Measurements from ENCODE around the gene ADD2. TPM values are rescaled to one million over a fixed set of nuclear protein-coding genes. Genes with fewer than 3 reads are reported as not detected.

The ADD2 gene
- total RNA-seq, 2 donors from 2014 or later, result 14.8 to 53.0 TPM

DNA sequence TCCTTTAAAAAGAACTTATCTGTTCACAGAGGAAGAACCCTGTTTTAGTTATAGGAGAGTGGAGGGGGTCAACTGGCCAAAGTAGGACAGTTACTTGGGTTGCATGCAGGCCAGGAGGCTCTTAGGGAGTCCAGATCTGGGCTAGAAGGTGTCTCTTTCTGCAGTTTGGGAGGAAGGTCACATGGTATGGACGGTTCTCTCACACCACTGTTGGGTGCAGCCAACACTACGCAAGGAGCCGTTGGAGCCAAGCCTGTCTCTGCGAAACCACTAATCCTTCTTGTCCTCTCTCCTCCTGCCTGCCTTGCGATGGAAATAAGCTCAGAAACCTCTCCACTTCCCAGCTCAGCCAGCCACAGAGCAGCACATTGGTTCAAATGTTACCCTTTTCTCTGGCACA lies 108.4 kb downstream of the ADD2 start:
- Mint-ChIP-seq H3K9me3 (no peaks in the 10 kb centered on the region), H3K4me1 (peaks cover 3% of the 10 kb centered on the region), H3K4me3 (no peak overlapping the region), H3K27me3 (ENCODE audit: insufficient read depth) (peaks cover 24% of the 10 kb centered on the region), H3K27ac (no peak overlapping the region), H3K36me3 (ENCODE audit: low read depth) (peaks cover 4% of the 10 kb centered on the region)
- H3K9me3 ChIP-seq (ENCODE audit: control insufficient read depth, low read length), result no peaks in the 10 kb centered on the region
- WGBS, 2 experiments (ENCODE audit: insufficient coverage in 1 of 2, insufficient read length in 1 of 2), result 88 to 89% methylated on average over 2 to 5 of the region's 5 CpGs
- TF ChIP-seq, protein P1, sequence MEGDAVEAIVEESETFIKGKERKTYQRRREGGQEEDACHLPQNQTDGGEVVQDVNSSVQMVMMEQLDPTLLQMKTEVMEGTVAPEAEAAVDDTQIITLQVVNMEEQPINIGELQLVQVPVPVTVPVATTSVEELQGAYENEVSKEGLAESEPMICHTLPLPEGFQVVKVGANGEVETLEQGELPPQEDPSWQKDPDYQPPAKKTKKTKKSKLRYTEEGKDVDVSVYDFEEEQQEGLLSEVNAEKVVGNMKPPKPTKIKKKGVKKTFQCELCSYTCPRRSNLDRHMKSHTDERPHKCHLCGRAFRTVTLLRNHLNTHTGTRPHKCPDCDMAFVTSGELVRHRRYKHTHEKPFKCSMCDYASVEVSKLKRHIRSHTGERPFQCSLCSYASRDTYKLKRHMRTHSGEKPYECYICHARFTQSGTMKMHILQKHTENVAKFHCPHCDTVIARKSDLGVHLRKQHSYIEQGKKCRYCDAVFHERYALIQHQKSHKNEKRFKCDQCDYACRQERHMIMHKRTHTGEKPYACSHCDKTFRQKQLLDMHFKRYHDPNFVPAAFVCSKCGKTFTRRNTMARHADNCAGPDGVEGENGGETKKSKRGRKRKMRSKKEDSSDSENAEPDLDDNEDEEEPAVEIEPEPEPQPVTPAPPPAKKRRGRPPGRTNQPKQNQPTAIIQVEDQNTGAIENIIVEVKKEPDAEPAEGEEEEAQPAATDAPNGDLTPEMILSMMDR (conservative IDR thresholded peaks at IDR 0.05), result no peak
- no peaks in the 10 kb centered on the region for H3K36me3 ChIP-seq (ENCODE audit: control insufficient read depth, insufficient read depth, low read length)
- DNase-seq, result peak; percentile 42
- H3K27ac ChIP-seq (ENCODE audit: low read depth, low read length), result no peak overlapping the region
- no peaks in the 10 kb centered on the region for H3K4me1 ChIP-seq (ENCODE audit: control insufficient read depth, insufficient read depth, low read length)
- H3K9ac ChIP-seq (ENCODE audit: extremely low read depth, low read length, poor library complexity, severe bottlenecking), result no peak overlapping the region
- peaks cover 2% of the 10 kb centered on the region for H3K27me3 ChIP-seq (ENCODE audit: control insufficient read depth, insufficient read depth, low read length, poor library complexity, severe bottlenecking)
- H3K4me3 ChIP-seq (ENCODE audit: low read length), result no peak overlapping the region

DNA sequence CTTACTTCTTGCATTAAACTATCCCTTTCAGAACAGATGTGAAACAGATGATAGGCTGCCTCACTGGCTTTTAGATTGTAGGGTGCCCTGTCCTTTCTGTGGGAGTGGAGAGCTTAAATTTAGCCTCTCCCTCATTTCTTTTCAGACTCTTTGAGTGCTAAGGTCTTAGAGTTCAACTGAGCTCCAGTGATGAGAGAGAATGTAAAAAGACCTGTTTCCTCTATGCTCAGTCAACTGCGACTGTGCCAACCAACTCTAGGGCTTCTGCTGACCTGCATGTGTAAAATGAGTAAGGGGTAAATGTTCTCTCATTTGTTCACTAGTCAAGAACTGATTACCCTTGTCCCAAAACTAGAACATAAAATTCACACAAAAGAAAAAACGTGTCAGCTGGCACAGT lies 109.5 kb downstream of the ADD2 start:
- no peak overlapping the region for H3K27ac Mint-ChIP-seq
- H3K4me3 Mint-ChIP-seq, result no peak overlapping the region
- H3K36me3 Mint-ChIP-seq (ENCODE audit: low read depth), result peaks cover 3% of the 10 kb centered on the region
- H3K4me1 Mint-ChIP-seq, result peaks cover 3% of the 10 kb centered on the region
- Histone ChIP-seq H3K9ac (ENCODE audit: extremely low read depth, low read length, poor library complexity, severe bottlenecking) (no peak overlapping the region), H3K9me3 (ENCODE audit: control insufficient read depth, low read length) (no peaks in the 10 kb centered on the region), H3K36me3 (ENCODE audit: control insufficient read depth, insufficient read depth, low read length) (no peaks in the 10 kb centered on the region), H3K4me1 (ENCODE audit: control insufficient read depth, insufficient read depth, low read length) (no peaks in the 10 kb centered on the region), H3K4me3 (ENCODE audit: low read length) (no peak overlapping the region), H3K27ac (ENCODE audit: low read depth, low read length) (no peak overlapping the region), H3K27me3 (ENCODE audit: control insufficient read depth, insufficient read depth, low read length, poor library complexity, severe bottlenecking) (peaks cover 12% of the 10 kb centered on the region)
- 70% methylated on average over 2 of the region's 2 CpGs; no CpG with 5 or more reads in 1 of the 2 experiments for WGBS, 2 experiments (ENCODE audit: insufficient coverage in 1 of 2, insufficient read length in 1 of 2)
- no peaks in the 10 kb centered on the region for H3K9me3 Mint-ChIP-seq
- peak; percentile 31 for DNase-seq
- peaks cover 35% of the 10 kb centered on the region for H3K27me3 Mint-ChIP-seq (ENCODE audit: insufficient read depth)
- TF ChIP-seq, protein P1 (conservative IDR thresholded peaks at IDR 0.05), result no peak

DNA sequence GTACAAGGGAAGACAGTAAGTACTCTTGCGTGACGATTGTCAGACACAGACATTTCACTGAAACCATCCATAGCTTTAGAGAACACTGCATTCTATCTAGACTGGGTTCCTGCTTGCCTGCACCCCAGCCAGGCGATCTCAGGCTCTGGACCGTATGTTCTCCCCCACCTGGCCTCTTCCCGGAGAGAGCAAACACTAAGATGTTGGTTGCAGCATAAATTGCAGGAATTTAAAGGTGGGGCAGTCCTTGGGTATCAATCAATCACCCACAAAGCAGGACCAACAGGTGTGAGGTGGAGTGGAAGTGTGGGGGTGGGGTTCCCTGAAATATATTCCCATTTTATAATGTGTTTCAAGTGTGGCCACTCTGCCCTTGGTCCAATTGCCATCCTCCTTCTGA lies 110.8 kb downstream of the ADD2 start:
- Histone ChIP-seq H3K27me3 (ENCODE audit: control insufficient read depth, insufficient read depth, low read length, poor library complexity, severe bottlenecking) (peaks cover 21% of the 10 kb centered on the region), H3K4me3 (ENCODE audit: low read length) (no peak overlapping the region), H3K4me1 (ENCODE audit: control insufficient read depth, insufficient read depth, low read length) (no peaks in the 10 kb centered on the region), H3K9ac (ENCODE audit: extremely low read depth, low read length, poor library complexity, severe bottlenecking) (no peak overlapping the region), H3K9me3 (ENCODE audit: control insufficient read depth, low read length) (no peaks in the 10 kb centered on the region), H3K36me3 (ENCODE audit: control insufficient read depth, insufficient read depth, low read length) (no peaks in the 10 kb centered on the region), H3K27ac (ENCODE audit: low read depth, low read length) (no peak overlapping the region)
- H3K27me3 Mint-ChIP-seq (ENCODE audit: insufficient read depth), result peaks cover 44% of the 10 kb centered on the region
- no peaks in the 10 kb centered on the region for H3K36me3 Mint-ChIP-seq (ENCODE audit: low read depth)
- WGBS, 2 experiments (ENCODE audit: insufficient coverage in 1 of 2, insufficient read length in 1 of 2), result 83 to 93% methylated on average over 2 to 5 of the region's 5 CpGs
- DNase-seq, result peak; percentile 50
- H3K27ac Mint-ChIP-seq, result no peak overlapping the region
- TF ChIP-seq, protein P1 (conservative IDR thresholded peaks at IDR 0.05), result no peak
- no peaks in the 10 kb centered on the region for H3K9me3 Mint-ChIP-seq
- peaks cover 3% of the 10 kb centered on the region for H3K4me1 Mint-ChIP-seq
- no peak overlapping the region for H3K4me3 Mint-ChIP-seq
